Kidney (tissue), 14 donors: ENCODE data around the gene HK2. TPM values are rescaled to one million over a fixed set of nuclear protein-coding genes. Genes with fewer than 3 reads are reported as not detected.

Experiments used
- DNase-seq, 5 donors: peaks; one replicate each; pipeline ENCODE4 v3.0.0-alpha.2; 2013 to 2020
- FAIRE-seq: peaks from 2 replicates; lab custom pipeline; 2012; peaks lifted over from hg19 to GRCh38; lab: Jason Lieb, UNC
- H3K27ac ChIP-seq, 2 donors: one replicate each; pipeline ENCODE4 v1.7.0; 2013; ENCODE audit warnings: low read depth in 2 of 2, low read length in 2 of 2, inconsistent platforms in 1 of 2
- H3K27me3 ChIP-seq: one replicate; pipeline ENCODE4 v1.7.1; 2013; ENCODE audit warnings: low read length, inconsistent platforms; ENCODE audit not compliant: control insufficient read depth, insufficient read depth
- H3K36me3 ChIP-seq, 3 donors: one replicate each; pipeline versions ENCODE4 v1.7.0 to v1.7.1; 2013; ENCODE audit warnings: low read length in 3 of 3, control low read depth in 1 of 3, inconsistent platforms in 1 of 3; ENCODE audit not compliant: insufficient read depth in 3 of 3, control insufficient read depth in 2 of 3
- H3K4me1 ChIP-seq, 3 donors: one replicate each; pipeline versions ENCODE4 v1.7.0 to v1.7.1; 2013; ENCODE audit warnings: low read length in 3 of 3, inconsistent platforms in 1 of 3, low read depth in 1 of 3; ENCODE audit not compliant: control insufficient read depth in 2 of 3, insufficient read depth in 2 of 3
- H3K4me3 ChIP-seq, 3 donors: one replicate each; pipeline versions ENCODE4 v1.7.0 to v1.8.1; 2013; ENCODE audit warnings: low read length in 3 of 3, control low read depth in 1 of 3, inconsistent platforms in 1 of 3
- H3K9ac ChIP-seq, 3 donors: one replicate each; pipeline versions ENCODE4 v1.7.0 to v1.7.1; 2013; ENCODE audit warnings: low read length in 3 of 3, control low read depth in 1 of 3, inconsistent platforms in 1 of 3
- H3K9me3 ChIP-seq, 3 donors: one replicate each; pipeline versions ENCODE4 v1.7.0 to v1.7.1; 2013; ENCODE audit warnings: low read length in 3 of 3, control low read depth in 1 of 3, inconsistent platforms in 1 of 3; ENCODE audit not compliant: control insufficient read depth in 2 of 3, insufficient read depth in 1 of 3
- intact Hi-C: fragments of 100-400 bp; cut with DNase I; formaldehyde crosslinking; loops from one replicate; pipeline ENCODE4 v1.11.1; 2022
- polyA plus RNA-seq: library from polyadenylated mRNA; stranded (reverse); fragments of 350-450 nt; fragmentation: Illumina TruSeq; extraction: RNeasy Lipid Tissue Mini Kit (QIAGEN cat#74804); gene quantifications from one replicate; pipeline ENCODE4 v1.2.3, GENCODE V29; 2014; ENCODE audit warnings: low read depth, low replicate concordance; ENCODE audit not compliant: insufficient read depth
- total RNA-seq: library from RNA; stranded (reverse); fragmentation: NEBNext Ultra II Directional; extraction: Animal tissue kit (Norgen Biotek cat#: 25700); gene quantifications from one replicate; pipeline ENCODE4 v1.2.1, GENCODE V29; 2021
- TF ChIP-seq, protein P1 (sequence below): IDR thresholded peaks from 3 replicates; pipeline ENCODE4 v1.5.1; 2012; ENCODE audit warnings: mild to moderate bottlenecking, moderate library complexity, borderline replicate concordance; ENCODE audit not compliant: insufficient read depth; ENCODE audit errors: extremely low read depth
- donor health status: control.
- donor health status: control.
- donor health status: control.
- donor health status: control.
- donor health status: control.
- donor health status: DM: yes; HTN: yes; CAD: no.
- donor health status: Normal renal cell carcinoma (clear cell type).

The HK2 gene
- total and polyA plus RNA-seq, 2 donors from 2014 or later: 0.47 to 8.6 TPM

DNA sequence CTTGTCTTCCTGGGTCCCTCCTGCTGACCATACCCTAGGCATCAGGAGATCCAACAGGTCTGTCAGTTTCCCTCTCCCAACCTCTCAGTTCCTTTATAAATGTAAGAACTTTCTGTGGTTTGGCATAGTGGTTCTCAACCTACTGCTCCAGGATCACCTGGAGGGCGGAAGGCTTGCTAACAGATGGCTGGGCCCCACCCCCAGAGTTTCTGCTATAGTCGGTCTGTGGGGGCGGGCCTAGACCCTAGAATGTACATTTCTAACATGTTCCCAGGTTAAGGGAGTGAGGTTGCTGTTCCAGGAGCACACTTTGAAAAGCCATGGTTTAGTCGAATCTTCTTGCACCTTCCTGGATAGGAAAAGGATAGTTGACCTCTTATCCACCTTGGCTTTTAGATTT, 37.0 kb downstream of the HK2 start:
- no peak for DNase-seq
- H3K4me1 ChIP-seq: no peaks in the 10 kb centered on the region
- FAIRE-seq: no peak

DNA sequence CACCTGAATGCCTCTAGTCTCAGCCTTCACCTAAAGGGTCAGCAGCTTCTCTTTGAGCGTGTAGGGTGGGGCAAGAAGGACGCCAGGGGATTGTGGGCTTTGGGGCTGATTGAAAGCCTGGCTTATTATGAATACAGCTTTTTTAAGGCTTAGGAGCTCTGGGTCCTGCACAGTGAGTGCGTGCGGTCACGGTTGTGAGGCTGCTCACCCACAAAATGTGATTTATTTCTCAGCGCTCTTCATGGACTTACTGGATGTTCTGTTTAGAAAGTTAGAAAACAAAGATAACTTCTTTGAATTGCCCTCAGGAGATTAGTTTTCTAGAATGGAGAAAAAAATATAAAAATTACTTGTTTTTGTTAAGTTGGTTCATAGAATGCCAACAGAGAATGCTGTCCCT, 37.5 kb downstream of the HK2 start:
- DNase-seq (no peak), FAIRE-seq (no peak)
- no peaks in the 10 kb centered on the region for H3K27me3 ChIP-seq
- intact Hi-C loops: no loop called here
- H3K27ac ChIP-seq: no peak overlapping the region
- TF ChIP-seq, protein P1, sequence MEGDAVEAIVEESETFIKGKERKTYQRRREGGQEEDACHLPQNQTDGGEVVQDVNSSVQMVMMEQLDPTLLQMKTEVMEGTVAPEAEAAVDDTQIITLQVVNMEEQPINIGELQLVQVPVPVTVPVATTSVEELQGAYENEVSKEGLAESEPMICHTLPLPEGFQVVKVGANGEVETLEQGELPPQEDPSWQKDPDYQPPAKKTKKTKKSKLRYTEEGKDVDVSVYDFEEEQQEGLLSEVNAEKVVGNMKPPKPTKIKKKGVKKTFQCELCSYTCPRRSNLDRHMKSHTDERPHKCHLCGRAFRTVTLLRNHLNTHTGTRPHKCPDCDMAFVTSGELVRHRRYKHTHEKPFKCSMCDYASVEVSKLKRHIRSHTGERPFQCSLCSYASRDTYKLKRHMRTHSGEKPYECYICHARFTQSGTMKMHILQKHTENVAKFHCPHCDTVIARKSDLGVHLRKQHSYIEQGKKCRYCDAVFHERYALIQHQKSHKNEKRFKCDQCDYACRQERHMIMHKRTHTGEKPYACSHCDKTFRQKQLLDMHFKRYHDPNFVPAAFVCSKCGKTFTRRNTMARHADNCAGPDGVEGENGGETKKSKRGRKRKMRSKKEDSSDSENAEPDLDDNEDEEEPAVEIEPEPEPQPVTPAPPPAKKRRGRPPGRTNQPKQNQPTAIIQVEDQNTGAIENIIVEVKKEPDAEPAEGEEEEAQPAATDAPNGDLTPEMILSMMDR: no peak
- no peaks in the 10 kb centered on the region for H3K4me1 ChIP-seq
- no peak overlapping the region for H3K9ac ChIP-seq
- H3K9me3 ChIP-seq: no peaks in the 10 kb centered on the region
- H3K4me3 ChIP-seq: no peak overlapping the region
- H3K36me3 ChIP-seq: no peaks in the 10 kb centered on the region

More for the DNA sequence above, 37.0 kb downstream of the HK2 start:
- no peaks in the 10 kb centered on the region for H3K27me3 ChIP-seq
- no peak overlapping the region for H3K9ac ChIP-seq
- no peak overlapping the region for H3K27ac ChIP-seq
- no peaks in the 10 kb centered on the region for H3K36me3 ChIP-seq
- no peaks in the 10 kb centered on the region for H3K9me3 ChIP-seq
- intact Hi-C loops: no loop called here
- no peak overlapping the region for H3K4me3 ChIP-seq
- TF ChIP-seq, protein P1: no peak

DNA sequence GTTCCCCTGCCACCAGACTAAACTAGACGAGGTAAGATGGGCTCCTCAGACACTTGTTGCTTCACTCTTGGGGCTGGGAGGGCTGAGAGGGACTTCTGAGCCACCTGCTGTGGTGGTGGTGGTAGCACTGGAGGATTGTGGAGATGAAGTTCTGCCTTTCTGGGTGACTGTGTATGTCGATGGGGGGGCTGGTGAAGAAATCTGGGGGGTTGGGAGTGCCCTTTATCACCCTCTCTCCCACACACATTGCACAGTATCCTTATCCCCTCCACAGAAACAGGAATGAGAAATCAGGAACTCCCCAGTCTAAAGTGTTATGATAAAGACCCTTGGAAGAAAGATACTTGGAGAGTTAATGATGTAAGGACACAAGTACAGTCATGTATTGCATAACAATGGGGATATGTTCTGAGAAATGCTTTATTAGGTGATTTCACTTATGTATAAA, 38.5 kb downstream of the HK2 start:
- no peak overlapping the region for H3K27ac ChIP-seq
- H3K9me3 ChIP-seq: no peaks in the 10 kb centered on the region
- no peaks in the 10 kb centered on the region for H3K36me3 ChIP-seq
- no peaks in the 10 kb centered on the region for H3K4me1 ChIP-seq
- TF ChIP-seq, protein P1: no peak
- no peaks in the 10 kb centered on the region for H3K27me3 ChIP-seq
- intact Hi-C loops: no loop called here
- no peak for FAIRE-seq
- H3K4me3 ChIP-seq: no peak overlapping the region
- H3K9ac ChIP-seq: no peak overlapping the region
- no peak for DNase-seq
